Measurements from ENCODE around the gene GPR162. TPM values are rescaled to one million over a fixed set of nuclear protein-coding genes. Genes with fewer than 3 reads are reported as not detected.

Gene GPR162
- total RNA-seq, 1 experiment from 2014 or later = 2.3 TPM

DNA sequence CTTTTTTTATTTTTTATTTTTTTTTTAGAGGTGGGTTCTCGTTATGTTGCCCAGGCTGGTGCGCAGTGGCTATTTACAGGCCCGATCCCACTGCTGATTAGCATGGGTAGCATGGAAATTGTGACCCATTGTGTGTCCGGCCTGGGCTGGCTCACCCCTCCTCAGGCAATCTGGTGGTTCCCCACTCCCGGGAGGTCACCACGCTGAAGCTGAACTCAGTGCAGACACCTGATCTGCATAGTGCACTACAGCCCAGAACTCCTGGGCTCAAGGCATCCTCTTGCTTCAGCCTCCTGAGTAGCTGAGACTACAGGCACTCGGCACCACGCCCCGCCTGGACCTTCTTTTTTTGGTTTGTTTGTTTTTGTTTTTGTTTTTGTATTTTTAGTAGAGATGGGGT, 37.8 kb upstream of the GPR162 start:
- TF ChIP-seq SRF (IDR thresholded peaks at IDR 0.05; ENCODE audit: low read depth) (no peak), SIN3A (IDR thresholded peaks at IDR 0.05; ENCODE audit: low read depth) (no peak), RAD21 (IDR thresholded peaks at IDR 0.05; ENCODE audit: low read depth) (no peak), JUND (IDR thresholded peaks at IDR 0.05) (no peak), EZH2phosphoT487 (IDR thresholded peaks at IDR 0.05; ENCODE audit: borderline replicate concordance) (no peak), SP1 (IDR thresholded peaks at IDR 0.05; ENCODE audit: low read depth) (no peak), EGR1 (IDR thresholded peaks at IDR 0.05; ENCODE audit: low read depth) (no peak), ZFX (IDR thresholded peaks at IDR 0.05) (no peak), CEBPB (IDR thresholded peaks at IDR 0.05; ENCODE audit: low read depth) (no peak), TCF7L2 (IDR thresholded peaks at IDR 0.05; ENCODE audit: borderline replicate concordance, extremely low read depth, insufficient read depth, insufficient read length) (no peak), CBX3 (IDR thresholded peaks at IDR 0.05; ENCODE audit: low read depth) (no peak), EZH2 (IDR thresholded peaks at IDR 0.05) (no peak), YY1 (IDR thresholded peaks at IDR 0.05; ENCODE audit: extremely low read depth, insufficient replicate concordance, low read depth, low read length) (no peak), ELF1 (IDR thresholded peaks at IDR 0.05; ENCODE audit: borderline replicate concordance, low read depth) (no peak)
- TF ChIP-seq, protein P1, sequence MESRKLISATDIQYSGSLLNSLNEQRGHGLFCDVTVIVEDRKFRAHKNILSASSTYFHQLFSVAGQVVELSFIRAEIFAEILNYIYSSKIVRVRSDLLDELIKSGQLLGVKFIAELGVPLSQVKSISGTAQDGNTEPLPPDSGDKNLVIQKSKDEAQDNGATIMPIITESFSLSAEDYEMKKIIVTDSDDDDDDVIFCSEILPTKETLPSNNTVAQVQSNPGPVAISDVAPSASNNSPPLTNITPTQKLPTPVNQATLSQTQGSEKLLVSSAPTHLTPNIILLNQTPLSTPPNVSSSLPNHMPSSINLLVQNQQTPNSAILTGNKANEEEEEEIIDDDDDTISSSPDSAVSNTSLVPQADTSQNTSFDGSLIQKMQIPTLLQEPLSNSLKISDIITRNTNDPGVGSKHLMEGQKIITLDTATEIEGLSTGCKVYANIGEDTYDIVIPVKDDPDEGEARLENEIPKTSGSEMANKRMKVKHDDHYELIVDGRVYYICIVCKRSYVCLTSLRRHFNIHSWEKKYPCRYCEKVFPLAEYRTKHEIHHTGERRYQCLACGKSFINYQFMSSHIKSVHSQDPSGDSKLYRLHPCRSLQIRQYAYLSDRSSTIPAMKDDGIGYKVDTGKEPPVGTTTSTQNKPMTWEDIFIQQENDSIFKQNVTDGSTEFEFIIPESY (IDR thresholded peaks at IDR 0.05; ENCODE audit: extremely low read depth, insufficient replicate concordance, low read length) = no peak
- ChIA-PET CTCF (interaction anchor here (0.9 to 1.8 kb wide), 3 partner anchors 13 to 30 kb away, joined by 3 to 6 read pairs (median 5); partner anchors contain the start of genes MLF2 and PTMS), RAD21 (ENCODE audit: low non-redundant PET in 1 of 2, low total read pairs in 2 of 2, uncharacterized antibody in 2 of 2, unreplicated experiment in 2 of 2) (no interaction called here), POLR2A (interaction anchor here (0.7 kb wide), 1 partner anchor 37 kb away, joined by 3 read pairs; no protein-coding TSS in a partner anchor)
- H3K4me1 ChIP-seq (ENCODE audit: control insufficient read depth in 1 of 2, insufficient read depth in 2 of 2, low read length in 2 of 2) = peaks cover 5 to 19% of the 10 kb centered on the region in 2 experiments; a peak in 3 of 4 replicates
- H3K9ac ChIP-seq (ENCODE audit: low read length) = no peak overlapping the region
- no peak for DNase-seq (ENCODE audit: low read depth, low spot score)
- no peaks in the 10 kb centered on the region for H4K20me1 ChIP-seq (ENCODE audit: insufficient read depth)
- no peak for ATAC-seq
- intact Hi-C loops (cut with micrococcal nuclease) = no loop called here
- no peaks in the 10 kb centered on the region for H3K9me2 ChIP-seq (ENCODE audit: insufficient read depth)
- no peak overlapping the region for H2AFZ ChIP-seq (ENCODE audit: low read depth, low read length, poor library complexity, severe bottlenecking)
- no TSS peak for BruUV-seq (replicated peaks)
- no peaks in the 10 kb centered on the region for H3K9me3 ChIP-seq (ENCODE audit: control insufficient read depth in 1 of 2, insufficient read depth in 1 of 2, low read depth in 1 of 2, low read length in 2 of 2)
- no peaks in the 10 kb centered on the region for H3K79me2 ChIP-seq (ENCODE audit: insufficient read depth, low read length)
- no peaks in the 10 kb centered on the region for H3K36me3 ChIP-seq (ENCODE audit: control insufficient read depth in 1 of 2, insufficient read depth in 2 of 2, low read length in 2 of 2)
- no peak overlapping the region for H3K4me2 ChIP-seq (ENCODE audit: low read length)
- no peak overlapping the region for H3K4me3 ChIP-seq (replicated peaks in 1 of 2; ENCODE audit: low read depth in 1 of 2, low read length in 2 of 2)
- no peaks in the 10 kb centered on the region for H3K27me3 ChIP-seq (ENCODE audit: insufficient read depth, low read length)
- no peak overlapping the region for H3K27ac ChIP-seq (ENCODE audit: low read depth, low read length)

Measured in HCT116 (cell line).